ELR (cell line): Measurements from ENCODE around the gene ROCK1.

Experiments used
- DNase-seq: peaks from one replicate; pipeline ENCODE4 v3.0.0-alpha.2; 2015; ENCODE audit warnings: low read depth

The ROCK1 gene

DNA sequence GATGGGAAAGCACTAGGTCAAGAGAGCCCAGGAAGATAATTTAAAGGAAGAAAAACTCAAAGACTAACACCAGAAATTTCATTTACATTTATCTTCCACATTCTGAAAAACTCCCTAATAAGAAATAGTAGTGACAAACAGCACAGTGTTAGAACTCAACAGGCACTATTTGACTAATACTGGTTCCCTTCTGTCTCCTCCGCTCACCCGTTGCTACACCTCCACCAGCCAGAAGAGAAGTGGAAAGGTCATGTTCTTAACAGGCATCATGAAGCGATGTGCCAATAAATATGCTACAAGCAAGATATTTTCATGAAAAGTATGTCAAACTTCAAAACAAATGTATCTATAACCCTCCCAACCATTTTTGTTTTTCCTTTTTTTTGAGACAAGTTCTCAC, 5.7 kb downstream of the ROCK1 start:
- no peak for DNase-seq

DNA sequence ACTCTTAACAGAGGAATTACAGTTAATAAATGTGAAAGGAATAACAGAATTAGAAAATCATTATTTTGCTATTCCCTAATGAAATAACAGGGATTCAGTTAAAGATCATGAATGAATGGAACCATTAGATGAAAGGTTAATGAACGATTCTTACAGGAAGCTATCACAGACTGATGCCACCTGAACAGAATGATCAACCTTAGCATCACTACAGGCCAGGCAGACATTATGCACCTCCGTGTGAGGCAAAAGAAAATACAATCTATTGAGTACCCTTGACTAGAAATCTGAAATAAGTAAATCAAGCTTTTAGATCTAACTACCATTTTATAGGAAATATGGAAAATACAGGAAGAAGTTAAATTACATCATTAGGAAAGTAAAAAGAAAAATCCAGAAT, 10.4 kb downstream of the ROCK1 start:
- no peak for DNase-seq

DNA sequence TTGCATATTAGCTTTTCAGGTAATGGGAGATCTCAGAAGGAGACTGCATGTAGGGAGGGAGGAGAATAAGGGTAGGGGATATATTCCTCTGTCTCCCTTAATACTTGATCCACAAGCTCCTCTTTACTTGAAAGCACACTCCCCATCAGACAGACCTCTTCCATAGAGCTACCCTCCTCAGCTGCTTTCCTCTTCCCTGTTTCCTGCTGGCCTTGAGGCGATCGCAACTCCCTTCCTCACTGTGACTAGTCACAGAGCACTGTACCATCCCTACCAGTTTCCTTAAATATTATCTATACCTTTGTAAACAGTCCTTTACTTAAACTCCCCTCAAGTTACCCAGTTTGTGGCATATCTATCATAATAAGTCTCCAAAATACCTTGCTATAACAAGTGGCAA, 10.9 kb downstream of the ROCK1 start:
- no peak for DNase-seq

DNA sequence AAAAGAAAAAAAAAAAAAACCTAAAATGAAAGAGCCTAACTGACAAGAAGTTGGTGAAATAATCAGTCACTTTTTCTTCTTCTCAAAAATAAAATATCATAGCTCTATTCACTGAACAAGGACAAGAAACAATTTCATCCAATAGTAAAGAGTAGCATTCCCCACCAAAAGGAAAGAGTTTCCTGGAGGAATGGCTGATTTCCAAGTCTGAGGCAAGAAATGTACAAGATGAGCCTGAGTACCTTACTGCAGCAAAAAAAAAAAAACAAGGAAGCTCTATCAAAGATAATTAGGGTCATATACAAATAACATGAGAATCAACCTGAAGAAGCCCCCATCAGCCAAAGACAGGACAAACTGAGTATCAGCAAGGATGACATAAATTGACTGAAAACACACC, 11.5 kb downstream of the ROCK1 start:
- no peak for DNase-seq

DNA sequence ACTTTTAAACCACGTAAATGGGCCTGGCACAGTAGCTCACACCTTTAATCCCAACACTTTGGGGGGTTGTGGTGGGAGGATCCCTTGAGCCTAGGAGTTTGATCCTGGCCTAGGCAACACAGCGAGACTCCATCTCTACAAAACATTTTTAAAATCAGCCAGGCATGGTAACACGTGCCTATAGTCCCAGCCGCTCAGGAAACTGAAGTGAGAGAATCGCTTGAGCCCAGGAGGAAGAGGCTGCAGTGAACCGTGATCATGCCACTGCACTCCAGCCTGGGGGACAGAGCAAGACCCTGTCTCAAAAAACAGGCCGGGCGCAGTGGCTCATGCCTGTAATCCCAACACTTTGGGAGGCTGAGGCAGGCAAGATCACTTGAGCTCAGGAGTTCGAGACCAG, 12.2 kb downstream of the ROCK1 start:
- no peak for DNase-seq

DNA sequence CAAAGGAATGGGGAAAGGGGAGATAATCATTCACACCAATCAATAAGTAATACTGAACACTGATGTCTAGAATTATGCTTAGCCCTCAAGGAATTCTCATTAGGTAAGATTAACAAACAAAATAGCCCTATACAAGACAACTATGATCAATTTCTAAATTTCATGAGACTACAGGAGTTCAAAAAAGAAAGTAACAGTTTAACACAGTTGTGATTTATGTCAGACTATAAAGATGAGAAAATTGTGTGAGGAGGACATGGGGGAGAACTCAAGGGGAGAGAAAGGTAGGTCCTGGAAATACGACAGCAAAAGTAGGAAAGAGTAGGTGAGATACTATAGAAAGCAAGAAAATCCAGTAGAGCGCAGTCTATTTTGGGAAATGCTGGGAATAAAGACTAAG, 14.9 kb downstream of the ROCK1 start:
- DNase-seq: no peak

DNA sequence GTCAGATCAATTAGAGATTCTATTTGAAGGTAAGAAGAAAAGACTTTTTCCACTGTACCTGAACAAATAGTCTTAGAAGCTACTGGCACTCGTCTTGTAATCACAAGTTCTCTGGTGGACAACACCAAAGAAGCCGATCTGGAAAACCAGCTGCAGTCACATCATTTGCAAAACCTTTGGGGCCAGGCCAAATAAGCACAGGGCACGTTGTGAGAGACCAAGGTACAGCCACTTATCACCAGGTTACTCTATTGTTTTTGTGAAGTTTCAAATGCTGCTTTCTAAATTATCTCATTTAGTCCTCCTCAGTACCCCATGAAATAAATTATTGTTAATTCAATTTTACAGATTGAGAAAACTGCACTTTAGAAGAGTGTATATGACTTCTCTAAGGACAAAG, 18.5 kb downstream of the ROCK1 start:
- no peak for DNase-seq

DNA sequence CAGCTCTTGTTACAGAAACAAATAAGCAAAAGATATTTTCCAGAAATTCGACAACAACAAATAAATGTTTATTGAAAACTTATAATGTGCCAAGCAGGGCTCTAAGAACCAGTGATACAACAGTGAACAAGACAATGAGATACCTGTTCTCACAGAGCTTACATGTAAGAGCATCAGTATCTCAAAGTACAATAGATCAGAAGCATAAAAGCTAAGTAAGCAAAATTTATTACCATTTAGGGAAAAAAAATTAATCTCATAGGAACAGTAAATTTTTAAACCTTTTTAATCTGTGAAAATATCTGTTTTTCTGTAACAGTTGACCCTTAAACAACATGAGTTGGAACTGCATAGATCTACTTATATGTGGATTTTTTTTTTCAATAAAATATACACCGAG, 20.9 kb downstream of the ROCK1 start:
- no peak for DNase-seq

DNA sequence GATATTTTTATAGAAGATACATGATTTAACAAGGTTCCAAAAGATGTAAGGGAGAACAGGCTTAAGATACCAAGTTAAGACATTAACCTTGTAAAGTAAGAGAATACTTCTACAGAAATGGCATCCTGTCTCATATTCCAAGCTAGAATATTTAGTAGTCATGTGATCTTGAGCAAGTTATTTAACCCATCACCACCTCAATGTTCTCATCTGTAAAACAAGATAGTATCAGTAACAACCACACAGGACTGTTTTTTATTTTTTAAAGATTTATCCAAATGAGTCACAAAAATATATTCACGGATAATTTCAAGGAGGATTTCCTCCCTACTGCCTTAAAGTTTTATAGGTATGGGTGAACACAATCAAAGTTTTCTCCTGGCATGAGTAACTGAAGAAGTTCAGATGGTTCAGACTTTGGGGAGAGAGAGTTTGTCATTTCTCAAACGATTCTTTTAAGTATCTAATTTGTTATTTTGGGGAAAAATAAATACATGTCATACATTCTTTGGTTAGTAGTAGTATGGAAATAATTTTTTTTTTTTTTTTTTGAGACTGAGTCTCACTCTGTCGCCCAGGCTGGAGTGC, 25.9 kb downstream of the ROCK1 start:
- peak; percentile 22 for DNase-seq

DNA sequence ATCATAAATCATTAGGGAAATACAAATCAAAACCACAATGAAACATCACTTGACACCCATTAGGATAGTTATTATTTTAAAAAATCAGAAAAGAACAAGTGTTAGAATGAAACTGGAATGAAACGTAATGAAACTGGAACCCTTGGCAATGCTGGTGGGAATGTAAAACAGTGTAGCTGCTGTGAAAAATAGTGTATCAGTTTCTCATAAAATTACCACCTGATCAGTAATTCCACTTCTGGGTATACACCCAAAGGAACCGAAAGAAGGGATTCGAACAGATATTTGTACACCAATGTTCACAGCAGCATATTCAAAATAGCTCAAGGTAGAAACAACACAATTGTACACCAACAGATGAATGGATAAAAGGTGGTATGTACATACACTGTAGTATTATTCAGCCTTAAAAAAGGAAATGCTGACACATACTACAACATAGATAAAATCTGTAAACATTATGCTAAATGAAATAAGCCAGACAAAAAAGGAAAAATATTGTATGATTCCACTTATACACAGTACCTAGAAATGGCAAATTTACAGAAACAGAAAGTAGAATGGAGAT, 27.0 kb downstream of the ROCK1 start:
- DNase-seq: peak; percentile 7

DNA sequence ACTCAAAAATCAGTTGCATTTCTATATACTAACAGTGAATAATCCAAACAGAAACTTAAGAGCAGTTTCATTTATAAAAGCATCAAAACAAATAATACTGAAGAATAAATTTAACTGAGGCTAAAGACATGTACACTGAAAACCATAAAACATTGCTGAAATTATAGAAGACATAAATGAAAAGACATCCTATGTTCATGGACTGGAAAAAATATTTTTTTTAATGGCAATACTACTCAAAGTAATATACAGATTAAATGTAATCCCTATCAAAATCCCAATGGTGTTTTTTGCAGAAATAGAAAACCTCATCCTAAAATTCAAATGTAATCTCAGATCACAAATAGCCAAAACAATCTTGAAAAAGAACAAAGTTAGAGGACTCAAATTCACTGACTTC, 28.6 kb downstream of the ROCK1 start:
- no peak for DNase-seq

DNA sequence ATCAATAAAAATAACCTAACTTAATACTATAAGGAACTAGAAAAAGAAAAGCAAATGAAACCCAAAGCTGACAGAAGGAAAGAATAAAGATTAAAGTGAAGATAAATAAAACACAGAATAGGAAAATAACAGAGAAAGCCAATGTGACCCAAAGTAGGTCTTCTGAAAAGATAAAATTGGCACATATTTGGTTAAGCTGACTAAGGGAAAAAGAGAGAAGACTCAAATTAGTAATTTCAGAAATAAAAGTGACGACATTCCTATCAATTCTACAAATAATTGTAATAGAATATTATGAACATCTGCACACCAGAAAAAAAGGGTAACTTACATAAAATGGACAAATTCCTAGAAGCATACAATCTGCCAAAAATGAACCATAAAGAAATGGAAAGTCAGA, 30.2 kb downstream of the ROCK1 start:
- DNase-seq: no peak

DNA sequence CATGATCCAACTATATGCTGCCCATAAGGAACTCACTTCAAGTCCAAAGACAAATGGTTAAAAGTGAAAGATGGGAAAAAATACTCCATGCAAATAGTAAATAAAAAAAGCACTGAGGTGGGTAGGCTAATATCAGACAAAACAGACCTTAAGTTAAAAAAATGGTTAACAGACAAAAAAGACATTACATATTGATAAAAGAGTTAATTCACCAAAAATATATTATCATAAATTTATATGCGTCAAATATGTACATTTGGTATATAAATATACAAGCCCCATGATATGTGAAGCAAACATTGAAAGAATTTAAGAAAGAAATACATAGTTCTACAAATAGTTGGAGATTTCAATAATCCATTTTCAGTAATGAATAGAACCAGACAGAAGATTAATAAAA, 31.0 kb downstream of the ROCK1 start:
- no peak for DNase-seq

DNA sequence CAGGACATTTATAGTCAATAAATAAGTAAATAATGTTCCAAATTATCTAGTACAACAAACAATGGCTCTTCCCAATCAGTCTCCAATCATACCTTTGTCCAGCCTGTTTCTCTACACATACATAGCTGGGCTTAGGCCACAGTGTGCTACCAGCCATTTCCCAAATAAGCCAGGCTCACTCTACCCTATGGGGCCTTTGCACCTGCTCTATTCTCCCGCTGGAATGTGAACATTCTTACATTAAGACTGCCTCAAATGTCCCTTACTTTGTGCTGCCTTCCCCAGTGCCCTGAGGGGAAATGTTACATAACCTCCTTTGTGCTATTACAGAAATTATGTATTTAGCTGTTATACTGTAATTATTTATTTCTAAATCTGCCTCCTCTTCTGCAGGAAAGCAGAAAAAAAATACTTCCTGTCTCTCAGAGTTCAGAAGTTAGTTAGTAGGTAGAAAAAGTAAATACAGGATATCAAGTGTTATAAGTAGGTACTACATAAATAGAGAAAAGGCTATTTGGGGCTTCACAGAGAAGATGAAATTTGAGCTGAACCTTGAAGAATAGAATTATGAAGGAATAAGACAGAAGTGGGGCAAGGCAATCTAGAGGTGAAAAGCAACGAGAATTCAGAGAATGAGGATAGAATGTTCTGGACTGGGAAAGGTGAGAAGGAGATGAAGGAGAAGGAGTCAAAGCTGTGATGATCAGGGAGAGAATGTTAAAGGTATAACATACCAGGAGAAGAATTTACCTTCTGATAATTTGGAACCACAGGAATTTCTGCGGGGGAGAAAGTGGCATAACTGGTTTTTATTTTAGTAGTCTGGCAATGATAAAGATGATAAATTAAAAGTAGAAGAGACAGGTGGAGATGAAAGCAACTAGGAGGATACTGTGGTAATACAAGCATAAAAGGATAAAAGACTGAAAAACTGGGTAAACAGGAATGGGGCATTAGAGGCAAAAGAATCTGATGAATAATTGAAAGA, 37.0 kb downstream of the ROCK1 start:
- no peak for DNase-seq

DNA sequence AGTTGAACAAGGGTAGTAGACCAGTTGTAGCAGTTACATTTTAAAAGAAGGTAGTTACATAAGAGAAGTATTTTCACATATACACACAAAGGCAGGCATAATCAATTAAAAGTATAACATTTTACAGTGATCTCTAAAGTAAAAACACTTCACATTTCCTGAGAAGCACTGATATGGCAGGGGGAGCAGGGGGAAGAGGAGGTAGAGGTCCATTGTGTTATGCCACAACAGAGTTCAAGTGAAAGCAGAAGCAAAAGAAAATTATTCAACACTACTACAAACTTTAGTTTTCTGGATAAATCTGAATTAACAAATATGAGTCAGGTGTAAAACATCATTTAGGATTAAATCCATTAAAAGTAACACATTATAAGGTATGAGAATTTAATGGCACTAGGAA, 38.4 kb downstream of the ROCK1 start:
- DNase-seq: no peak

DNA sequence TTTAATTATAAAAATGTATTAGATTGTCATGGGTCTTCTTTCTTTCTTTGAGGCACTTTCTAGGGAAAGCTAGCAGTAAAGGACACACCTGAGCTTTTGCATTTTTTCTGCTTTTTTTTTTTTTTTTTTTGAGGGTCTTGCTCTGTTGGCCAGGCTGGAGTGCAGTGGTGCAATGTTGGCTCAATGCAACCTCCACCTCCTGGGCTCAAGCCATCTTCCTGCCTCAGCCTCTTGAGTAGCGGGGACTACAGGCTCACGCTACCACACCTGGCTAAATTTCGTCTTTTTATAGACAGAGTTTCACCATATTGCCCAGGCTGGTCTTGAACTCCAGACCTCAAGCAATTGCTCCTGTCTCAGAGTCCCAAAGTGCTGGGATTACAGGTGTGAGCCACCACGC, 40.5 kb downstream of the ROCK1 start:
- no peak for DNase-seq

DNA sequence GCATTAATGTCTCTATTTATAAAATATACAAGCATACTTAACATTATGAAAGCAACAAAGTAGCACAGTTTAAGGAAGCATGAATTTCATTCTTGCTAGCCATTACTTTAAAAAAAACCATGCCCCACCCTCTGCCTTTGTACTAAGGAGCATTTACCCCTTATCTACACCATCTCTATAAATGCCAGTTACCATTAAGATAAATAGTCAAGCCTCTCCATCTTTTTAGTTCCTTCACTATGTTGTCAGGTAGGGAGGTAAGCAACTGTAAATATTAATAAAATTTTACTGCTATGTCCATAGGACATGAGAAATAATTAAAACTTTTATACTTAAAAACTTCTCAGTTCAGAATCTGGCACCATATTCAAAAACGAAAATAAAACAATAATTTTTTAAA, 42.1 kb downstream of the ROCK1 start:
- no peak for DNase-seq

DNA sequence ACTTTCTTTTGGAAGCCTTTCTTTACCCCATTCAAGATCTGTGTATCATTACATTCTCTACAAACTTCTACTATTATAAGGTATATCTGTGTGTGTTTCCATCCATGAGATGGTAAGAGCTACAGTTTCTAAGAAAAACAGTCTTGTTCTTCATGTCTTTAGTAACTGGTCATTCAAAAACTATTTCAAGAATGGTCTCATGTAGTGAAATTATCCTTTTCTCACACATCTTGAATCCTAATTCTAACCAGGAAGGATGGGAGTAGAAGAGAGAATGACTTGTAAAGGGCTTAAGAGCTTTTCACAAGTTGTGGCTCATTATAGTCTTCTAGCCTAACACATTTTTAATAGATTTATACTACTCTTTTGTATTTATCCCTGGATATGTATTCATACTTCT, 47.3 kb downstream of the ROCK1 start:
- no peak for DNase-seq

DNA sequence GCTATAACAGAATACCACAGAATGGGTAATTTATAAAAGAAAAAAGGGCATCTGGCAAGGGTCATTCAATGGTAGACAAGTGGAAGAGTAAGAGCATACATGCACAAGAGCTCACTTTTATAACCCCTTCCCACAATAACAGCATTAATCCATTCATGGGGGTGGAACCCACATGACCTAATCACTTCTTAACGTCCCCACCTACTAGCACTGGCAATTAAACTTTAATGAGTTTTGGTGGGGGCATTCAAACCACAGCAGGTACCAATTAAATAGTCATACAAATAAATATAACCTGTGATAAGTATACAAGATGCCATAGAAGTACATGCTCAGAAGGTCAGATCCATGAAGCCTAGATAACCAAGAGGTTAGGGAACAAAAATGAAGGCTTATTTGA, 48.6 kb downstream of the ROCK1 start:
- DNase-seq: no peak

DNA sequence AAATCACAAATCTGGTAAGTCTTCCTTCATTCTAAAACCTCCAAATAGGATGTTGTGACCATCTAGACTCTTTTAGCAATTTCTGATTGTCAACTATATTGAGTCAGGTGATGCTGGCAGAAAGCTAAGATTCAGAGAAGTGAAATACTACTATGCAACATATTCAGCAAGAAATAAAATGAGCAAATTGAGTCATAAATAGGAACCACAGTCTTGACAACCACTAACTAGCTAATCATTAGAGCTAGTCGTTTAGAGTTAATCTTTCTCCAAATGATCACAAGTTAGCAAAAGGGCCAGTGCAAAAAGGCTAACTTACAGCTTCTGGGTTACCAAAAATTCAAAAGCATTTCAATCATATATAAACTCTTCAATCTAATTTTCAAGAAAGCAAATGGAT, 54.5 kb downstream of the ROCK1 start:
- DNase-seq: no peak

DNA sequence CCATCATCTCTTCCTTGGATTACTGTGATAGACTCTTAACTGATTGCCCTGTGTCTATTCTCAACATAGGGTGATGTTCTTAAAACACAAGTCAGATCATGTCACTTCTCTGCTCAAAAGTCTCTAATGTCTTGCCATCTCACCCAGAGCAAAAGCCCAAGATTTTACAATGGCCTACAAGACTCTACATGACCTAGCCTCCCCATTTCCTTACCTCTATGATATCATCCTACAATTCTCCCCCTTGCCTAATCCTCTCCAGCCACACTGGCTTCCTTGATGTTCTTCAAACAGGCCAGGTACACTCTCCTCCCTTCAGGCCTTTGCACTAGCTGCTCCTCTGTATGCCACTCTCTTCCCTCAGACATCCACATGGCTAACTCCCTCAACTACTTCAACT, 55.1 kb downstream of the ROCK1 start:
- no peak for DNase-seq

DNA sequence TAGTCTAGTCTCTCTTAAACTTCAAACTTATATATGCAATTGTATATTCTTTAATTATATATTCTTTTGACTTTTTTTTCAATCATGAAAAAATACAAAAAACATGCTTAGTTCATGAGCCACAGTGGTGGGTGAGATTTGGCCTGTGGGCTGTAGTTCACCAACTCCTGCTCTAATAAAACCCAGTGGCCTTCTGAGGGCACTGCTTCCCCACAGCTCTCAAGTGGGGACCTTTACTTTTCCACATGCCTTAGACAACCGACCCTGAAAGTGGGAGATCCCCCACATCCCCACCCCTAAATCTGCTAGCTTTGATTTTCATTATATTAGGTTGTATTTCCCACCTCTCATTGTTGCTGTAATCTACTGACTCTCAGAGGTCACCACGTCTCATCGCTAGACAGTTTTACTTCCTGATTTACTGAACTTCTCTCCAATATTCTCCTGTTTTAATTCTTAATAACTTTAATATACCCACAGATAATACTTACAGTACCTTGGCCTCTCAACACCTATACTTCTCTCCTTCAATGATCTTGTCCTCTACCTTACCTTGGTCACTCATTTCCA, 57.3 kb downstream of the ROCK1 start:
- no peak for DNase-seq

DNA sequence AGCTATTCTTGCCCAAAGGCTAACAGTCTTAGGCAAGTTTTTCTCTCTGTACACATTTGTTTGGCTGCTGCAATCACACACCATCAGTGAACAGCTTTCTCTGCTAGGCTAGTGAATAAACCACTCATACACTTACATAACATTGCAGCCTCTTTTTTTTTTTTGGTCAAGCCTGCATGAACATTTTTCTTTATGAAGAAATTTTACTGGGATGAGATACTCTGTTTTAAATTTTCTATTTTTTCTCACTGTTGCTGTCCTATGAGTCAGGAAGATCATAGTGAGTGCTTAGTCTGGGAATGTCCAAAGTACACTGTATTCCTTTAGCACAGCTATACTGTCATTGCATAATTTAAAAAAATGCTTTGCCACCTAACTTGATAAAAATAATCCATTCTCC, 58.5 kb downstream of the ROCK1 start:
- peak; percentile 68 for DNase-seq
